ENCODE measurements around the gene DGLUCY.

GRCh38 chr14:91158091-91158790 is 44.4 kb downstream of the DGLUCY start:
- no peak for TF ChIP-seq CTCF (IDR thresholded peaks at IDR 0.05)
- no peak for TF ChIP-seq POLR2A (IDR thresholded peaks at IDR 0.05)
